IMR-90 (cell line): ENCODE results near the gene PLXNA3. TPM values are rescaled to one million over a fixed set of nuclear protein-coding genes. Genes with fewer than 3 reads are reported as not detected.

Source experiments
- ATAC-seq: fragments of 200-7000 bp; cut with Tn5 transposase; 2 replicates; pipeline ENCODE4 v1.9.1; 2020; ENCODE audit warnings: low read depth, mild to moderate bottlenecking, moderate library complexity
- BruUV-seq: library from RNA; stranded (reverse); fragments of 400-500 nt; replicated peaks from 2 replicates; lab custom pipeline; 2021; lab: Mats Ljungman, UMichigan
- CTCF ChIA-PET: fragments of 300-600 bp; formaldehyde crosslinking; extraction: SDS; loops from one replicate; lab custom pipeline; 2021; ENCODE audit warnings: antibody characterized with exemption; lab: Yijun Ruan, JAX
- POLR2A ChIA-PET: fragments of 300-600 bp; sonication (Branson Sonifier 250); formaldehyde crosslinking; loops from one replicate; lab custom pipeline; 2022; ENCODE audit warnings: antibody characterized with exemption; ENCODE audit not compliant: unreplicated experiment; lab: Charles Lee
- DNase-seq: peaks from one replicate; pipeline ENCODE4 v3.0.0; 2013
- H2AFZ ChIP-seq: replicated peaks from 2 replicates; pipeline ENCODE3; 2013; ENCODE audit warnings: low read length, mild to moderate bottlenecking; ENCODE audit not compliant: poor library complexity
- H2AK5ac ChIP-seq: 2 replicates; pipeline ENCODE4 v1.6.1; 2013; ENCODE audit warnings: low read depth, low read length, inconsistent platforms
- H2AK9ac ChIP-seq: replicated peaks from 2 replicates; pipeline ENCODE3; 2013; ENCODE audit warnings: mild to moderate bottlenecking, low read depth, low read length, moderate library complexity; ENCODE audit not compliant: poor library complexity
- H2BK120ac ChIP-seq: 2 replicates; pipeline ENCODE4 v1.6.1; 2013; ENCODE audit warnings: low read depth, low read length, inconsistent platforms
- H2BK15ac ChIP-seq: 3 replicates; pipeline ENCODE4 v1.6.1; 2013; ENCODE audit warnings: low read depth, low read length, inconsistent platforms
- H2BK20ac ChIP-seq: 2 replicates; pipeline ENCODE4 v1.6.1; 2013; ENCODE audit warnings: low read depth, mild to moderate bottlenecking, inconsistent platforms, low read length, moderate library complexity
- H2BK5ac ChIP-seq: 2 replicates; pipeline ENCODE4 v1.6.1; 2013; ENCODE audit warnings: mild to moderate bottlenecking, low read depth, low read length, inconsistent platforms; ENCODE audit not compliant: poor library complexity, severe bottlenecking
- H3K14ac ChIP-seq: replicated peaks from 2 replicates; pipeline ENCODE4 v1.6.1; 2013; ENCODE audit warnings: low read depth, low read length, inconsistent platforms
- H3K18ac ChIP-seq: 2 replicates; pipeline ENCODE4 v1.6.1; 2013; ENCODE audit warnings: low read depth, low read length, control low read depth
- H3K23ac ChIP-seq: 2 replicates; pipeline ENCODE4 v1.6.1; 2013; ENCODE audit warnings: low read depth, low read length, inconsistent platforms
- H3K27ac ChIP-seq: 2 replicates; pipeline ENCODE4 v1.5.1; 2013; ENCODE audit warnings: mild to moderate bottlenecking, control low read depth, low read length; ENCODE audit not compliant: insufficient read depth
- H3K27me3 ChIP-seq: 2 replicates; pipeline ENCODE4 v1.6.1; 2013; ENCODE audit warnings: low read length; ENCODE audit not compliant: control insufficient read depth, insufficient read depth
- H3K36me3 ChIP-seq: 2 replicates; pipeline ENCODE4 v1.6.1; 2013; ENCODE audit warnings: low read length, mixed read lengths; ENCODE audit not compliant: control insufficient read depth, insufficient read depth
- H3K4ac ChIP-seq: 2 replicates; pipeline ENCODE4 v1.6.1; 2013; ENCODE audit warnings: low read depth, low read length, inconsistent platforms
- H3K4me1 ChIP-seq: 2 replicates; pipeline ENCODE4 v1.6.1; 2013; ENCODE audit warnings: low read length, mixed read lengths; ENCODE audit not compliant: control insufficient read depth, insufficient read depth
- H3K4me2 ChIP-seq: 2 replicates; pipeline ENCODE4 v1.6.1; 2013; ENCODE audit warnings: low read depth, mild to moderate bottlenecking, control low read depth, low read length, moderate library complexity
- H3K4me3 ChIP-seq: 2 replicates; pipeline ENCODE4 v1.5.1; 2013; ENCODE audit warnings: low read depth, mild to moderate bottlenecking, control low read depth, low read length, moderate library complexity; ENCODE audit not compliant: insufficient read depth
- H3K56ac ChIP-seq: 2 replicates; pipeline ENCODE4 v1.6.1; 2013; ENCODE audit warnings: low read length, inconsistent platforms; ENCODE audit not compliant: insufficient read depth; ENCODE audit errors: extremely low read depth
- H3K79me1 ChIP-seq, 2 experiments: 2 replicates each; pipeline ENCODE4 v1.6.1; 2013; ENCODE audit warnings: low read length in 2 of 2, inconsistent platforms in 1 of 2, low read depth in 1 of 2
- H3K9ac ChIP-seq: 2 replicates; pipeline ENCODE4 v1.6.1; 2013; ENCODE audit warnings: low read depth, low read length, control low read depth
- H3K9me1 ChIP-seq: 2 replicates; pipeline ENCODE4 v1.6.1; 2013; ENCODE audit warnings: low read length, inconsistent platforms; ENCODE audit not compliant: insufficient read depth
- H3K9me3 ChIP-seq: 2 replicates; pipeline ENCODE4 v1.6.1; 2013; ENCODE audit warnings: low read length; ENCODE audit not compliant: control insufficient read depth, insufficient read depth
- H4K20me1 ChIP-seq: 2 replicates; pipeline ENCODE4 v1.6.1; 2013; ENCODE audit warnings: low read length, inconsistent platforms; ENCODE audit not compliant: insufficient read depth
- H4K5ac ChIP-seq: 2 replicates; pipeline ENCODE4 v1.6.1; 2013; ENCODE audit warnings: mild to moderate bottlenecking, low read depth, low read length, control low read depth
- H4K8ac ChIP-seq, 2 experiments: 2 replicates each; pipeline ENCODE4 v1.6.1; 2013; ENCODE audit warnings: low read depth in 2 of 2, low read length in 2 of 2, control low read depth in 1 of 2, inconsistent platforms in 1 of 2
- H4K91ac ChIP-seq: 2 replicates; pipeline ENCODE4 v1.6.1; 2013; ENCODE audit warnings: low read depth, low read length, inconsistent platforms; ENCODE audit not compliant: insufficient read depth
- MAZ ChIP-seq: IDR thresholded peaks from 2 replicates; pipeline ENCODE4 v1.6.1; 2012; ENCODE audit warnings: low read depth, mild to moderate bottlenecking, low read length, improper control_type of control experiment, moderate library complexity, borderline replicate concordance
- MXI1 ChIP-seq: IDR thresholded peaks from 2 replicates; pipeline ENCODE4 v1.6.1; 2012; ENCODE audit warnings: low read depth, mild to moderate bottlenecking, low read length, moderate library complexity, borderline replicate concordance
- WGBS, 2 experiments: methylation state at CpG; one replicate each; pipeline versions ENCODE4 v1.1.5 to v1.1.7; 2013; ENCODE audit warnings: missing lambda C conversion rate in 2 of 2; ENCODE audit not compliant: insufficient read length in 1 of 2; ENCODE audit errors: extremely low coverage in 2 of 2; 5-methylcytosine and 5-hydroxymethylcytosine counted together
- dilution Hi-C: fragments of 300-500 bp; cut with HindIII; formaldehyde crosslinking; loops from one replicate; pipeline ENCODE4 v1.14.3; 2018; ENCODE audit warnings: low sequenced_read_pairs; ENCODE audit not compliant: unreplicated experiment
- in situ Hi-C: fragments of 300-500 bp; cut with MboI; formaldehyde crosslinking; loops from 3 replicates; pipeline ENCODE4 v1.14.3; 2019; ENCODE audit warnings: low sequenced_read_pairs, inconsistent platforms, mixed read lengths
- intact Hi-C: fragments of 100-400 bp; cut with micrococcal nuclease; formaldehyde crosslinking; loops from 2 replicates; pipeline ENCODE4 v1.10.0; 2022
- polyA plus RNA-seq, 3 experiments: library from polyadenylated mRNA; depleted of rRNA; stranded (reverse); fragments of >200 nt; gene quantifications; 2 replicates each; pipeline ENCODE4 v1.2.3, GENCODE V29; 2012; ENCODE audit warnings: low replicate concordance in 1 of 3
- total RNA-seq: library from RNA; depleted of rRNA; stranded (reverse); fragments of >200 nt; gene quantifications from 2 replicates; pipeline ENCODE4 v1.2.3, GENCODE V29; 2012

The PLXNA3 gene
- total and polyA plus RNA-seq, 2 of the 4 experiments (the other 2 are of a cell fraction), result 4.3 to 111 TPM

DNA sequence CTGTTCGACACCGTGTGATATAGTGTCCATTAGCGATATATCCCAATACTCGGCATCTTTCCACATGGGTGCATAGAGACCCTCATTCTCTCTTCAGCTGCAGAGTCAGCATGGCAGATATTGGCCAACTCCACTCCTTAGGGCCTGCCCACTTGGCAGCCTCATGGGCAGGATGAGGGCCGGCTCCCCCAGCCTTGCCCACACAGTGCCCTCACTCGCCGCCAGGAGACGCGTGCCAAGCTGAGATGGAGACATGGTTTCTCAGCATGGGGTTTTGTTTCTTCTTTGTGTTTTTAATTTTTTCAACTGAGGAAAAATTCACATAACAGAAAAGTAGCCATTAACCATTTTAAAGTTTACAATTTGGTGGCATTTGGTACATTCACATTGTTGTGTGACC, 5.3 kb upstream of the PLXNA3 start:
- no peak overlapping the region for H2AFZ ChIP-seq
- ChIA-PET CTCF (interaction anchor here (1.1 kb wide), 1 partner anchor 15 kb away, joined by 5 read pairs; no protein-coding TSS in a partner anchor), POLR2A (no interaction called here)
- no peak overlapping the region for H2BK120ac ChIP-seq
- H2AK5ac ChIP-seq, result no peak overlapping the region
- H3K56ac ChIP-seq, result no peak overlapping the region
- no peaks in the 10 kb centered on the region; the same call in 1 of the 2 replicates for H3K9me3 ChIP-seq
- dilution Hi-C loops (no loop called here), in situ Hi-C loops (no loop called here), intact Hi-C loops (no loop called here)
- no peak overlapping the region for H2BK15ac ChIP-seq
- 97% methylated on average over 4 of the region's 9 CpGs; no CpG with 5 or more reads in 1 of the 2 experiments for WGBS, 2 experiments
- no peak overlapping the region for H2BK5ac ChIP-seq
- peaks cover 0 to 5% of the 10 kb centered on the region in 2 experiments; a peak in 1 of 4 replicates for H3K79me1 ChIP-seq
- H2AK9ac ChIP-seq, result no peak overlapping the region
- no peak overlapping the region for H3K23ac ChIP-seq
- ATAC-seq (no peak), DNase-seq (no peak)
- H4K5ac ChIP-seq, result no peak overlapping the region
- no peaks in the 10 kb centered on the region for H4K20me1 ChIP-seq
- no peaks in the 10 kb centered on the region for H3K27me3 ChIP-seq
- H2BK20ac ChIP-seq, result no peak overlapping the region
- H3K4me3 ChIP-seq, result no peak overlapping the region
- H4K8ac ChIP-seq, result no peak overlapping the region
- no peak overlapping the region for H3K18ac ChIP-seq
- BruUV-seq, result no TSS peak
- no peaks in the 10 kb centered on the region for H3K4me1 ChIP-seq
- H3K9ac ChIP-seq, result no peak overlapping the region
- H3K36me3 ChIP-seq, result peaks cover 34% of the 10 kb centered on the region
- H3K14ac ChIP-seq, result no peak overlapping the region
- no peak overlapping the region for H3K4ac ChIP-seq
- H3K9me1 ChIP-seq, result no peaks in the 10 kb centered on the region
- no peak overlapping the region for H4K91ac ChIP-seq
- TF ChIP-seq MXI1 (no peak), MAZ (no peak)
- no peak overlapping the region for H3K4me2 ChIP-seq
- H3K27ac ChIP-seq, result no peak overlapping the region
